GM10847 (cell line): ENCODE data around the gene ADGRF1.

ENCODE experiments used
- POLR2A ChIP-seq: IDR thresholded peaks from 2 replicates; pipeline ENCODE4 v1.6.1; 2011; ENCODE audit not compliant: insufficient read length; ENCODE audit errors: extremely low read depth

Gene ADGRF1

DNA sequence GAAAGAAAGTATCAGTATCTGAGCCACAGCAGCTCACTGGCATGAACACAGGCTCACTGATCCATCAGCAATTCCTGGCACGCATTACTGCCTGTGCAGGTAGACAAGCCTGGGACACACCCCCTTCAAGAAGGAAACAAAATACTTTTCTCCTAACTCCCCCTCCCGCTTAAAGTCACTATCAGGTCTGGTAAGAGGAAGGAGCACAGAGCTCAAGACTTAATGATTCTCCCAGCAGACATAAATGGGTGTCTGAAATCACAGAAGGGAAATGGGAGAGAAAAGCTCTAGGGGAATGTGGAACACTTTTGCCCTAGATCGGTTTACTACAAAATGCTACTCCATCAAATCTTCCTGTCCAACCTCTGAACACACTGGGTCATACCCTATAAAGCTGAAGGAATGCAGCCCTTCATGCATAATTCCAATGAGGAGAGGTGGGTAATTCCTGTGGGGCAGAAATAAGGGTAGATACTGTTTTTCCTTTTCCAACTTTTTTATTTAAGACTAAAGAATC, at the start of gene ADGRF1:
Gene ADGRF1, minus strand, starts transcription at position 58 of the 517 bp plus-strand sequence. CDS start 13,271 bp downstream, outside the sequence.
- TF ChIP-seq POLR2A: no peak

DNA sequence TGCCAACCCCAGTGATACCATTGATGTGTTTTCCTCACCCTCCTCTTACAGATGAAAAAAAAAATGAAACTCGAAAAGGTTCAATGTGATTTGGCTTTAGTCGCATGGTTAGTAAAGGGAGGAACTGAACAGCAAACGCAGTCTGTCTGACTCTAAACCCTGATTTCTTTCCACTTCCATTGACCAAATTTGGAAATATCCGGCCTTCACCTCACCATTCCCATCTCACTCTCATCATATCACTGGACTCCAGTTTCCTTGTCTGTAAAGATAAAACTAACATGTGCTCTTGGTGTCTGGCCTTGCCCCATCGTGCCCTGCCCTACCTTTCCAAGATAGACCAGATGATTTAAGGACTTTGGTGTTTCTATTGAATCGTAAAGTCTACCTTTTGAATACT, 48.7 kb upstream of the ADGRF1 start:
- TF ChIP-seq POLR2A: no peak

DNA sequence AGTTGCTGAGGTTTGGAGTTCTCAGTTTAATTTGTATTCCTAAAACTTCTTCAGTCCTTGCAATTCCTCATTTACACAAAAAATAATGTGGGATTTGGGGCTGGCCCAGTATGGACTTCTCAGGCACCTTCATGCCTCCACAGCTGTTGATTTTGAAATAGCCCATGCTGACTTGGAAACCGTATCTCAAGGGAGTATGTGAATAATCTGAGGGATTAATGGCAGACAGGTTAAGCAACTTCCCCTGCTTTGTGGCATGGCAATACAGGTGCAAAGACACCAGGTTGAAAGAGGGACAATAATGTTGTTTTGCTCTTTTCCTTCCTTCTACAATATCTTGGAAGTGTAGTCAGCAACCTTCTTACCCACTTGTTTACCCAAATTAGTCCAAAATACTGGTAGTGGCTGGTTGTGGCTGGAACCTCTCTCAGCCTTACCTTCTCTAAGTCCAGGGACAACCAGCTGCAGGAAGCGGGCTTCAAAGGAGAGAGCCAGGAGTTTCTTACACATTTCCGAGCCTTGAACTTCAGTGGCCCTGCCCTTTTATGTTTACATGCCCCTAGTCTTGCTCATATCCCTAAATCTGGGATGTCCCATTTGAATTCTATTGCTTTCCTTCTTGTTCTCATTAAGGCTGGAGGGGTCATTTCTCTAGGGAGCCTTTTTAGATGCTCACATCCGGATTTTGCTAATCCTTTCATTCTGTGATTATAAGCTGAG, 44.1 kb upstream of the ADGRF1 start:
- no peak for TF ChIP-seq POLR2A

DNA sequence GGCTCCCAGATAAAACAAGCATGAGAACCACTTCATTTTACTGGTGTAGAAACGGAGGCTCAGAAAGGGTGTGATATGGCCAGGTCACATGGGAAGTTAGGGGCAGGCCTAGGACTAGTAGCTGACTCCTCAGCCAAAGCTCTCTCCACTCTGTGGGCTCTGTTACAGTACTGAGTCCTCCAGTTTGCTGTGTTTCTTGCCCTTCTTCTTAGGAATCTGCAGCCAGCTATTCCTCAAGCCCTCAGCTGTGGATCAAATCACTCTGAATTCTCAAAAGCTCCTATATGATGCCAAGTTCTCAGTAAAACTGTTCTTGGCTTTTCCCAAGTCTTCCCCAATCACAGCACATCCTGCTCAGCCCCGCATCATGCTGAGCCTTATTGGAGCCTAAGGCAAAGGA, 42.5 kb upstream of the ADGRF1 start:
- TF ChIP-seq POLR2A: no peak

DNA sequence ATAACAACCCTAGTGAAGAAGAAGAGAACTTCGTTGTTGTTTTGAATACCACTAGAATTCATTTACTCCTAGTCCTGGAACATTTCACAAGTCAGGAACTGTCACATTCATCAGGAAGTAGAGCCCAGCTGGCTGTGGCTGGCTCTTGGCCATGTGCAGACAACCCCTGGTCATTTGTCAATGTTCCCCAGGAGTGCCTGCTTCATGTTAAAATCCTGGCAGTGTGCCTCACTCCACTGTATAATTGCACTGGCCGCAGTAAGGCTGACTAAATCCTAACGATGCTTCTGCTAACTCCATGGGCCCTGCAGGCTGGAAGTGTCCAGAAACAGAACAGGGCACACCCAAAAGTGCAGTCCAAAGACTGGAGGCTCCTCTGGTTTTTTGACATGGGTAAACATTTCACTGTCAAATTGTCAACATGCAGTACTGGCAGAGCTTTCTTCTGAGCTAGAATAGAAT, 41.5 kb upstream of the ADGRF1 start:
- TF ChIP-seq POLR2A: no peak

DNA sequence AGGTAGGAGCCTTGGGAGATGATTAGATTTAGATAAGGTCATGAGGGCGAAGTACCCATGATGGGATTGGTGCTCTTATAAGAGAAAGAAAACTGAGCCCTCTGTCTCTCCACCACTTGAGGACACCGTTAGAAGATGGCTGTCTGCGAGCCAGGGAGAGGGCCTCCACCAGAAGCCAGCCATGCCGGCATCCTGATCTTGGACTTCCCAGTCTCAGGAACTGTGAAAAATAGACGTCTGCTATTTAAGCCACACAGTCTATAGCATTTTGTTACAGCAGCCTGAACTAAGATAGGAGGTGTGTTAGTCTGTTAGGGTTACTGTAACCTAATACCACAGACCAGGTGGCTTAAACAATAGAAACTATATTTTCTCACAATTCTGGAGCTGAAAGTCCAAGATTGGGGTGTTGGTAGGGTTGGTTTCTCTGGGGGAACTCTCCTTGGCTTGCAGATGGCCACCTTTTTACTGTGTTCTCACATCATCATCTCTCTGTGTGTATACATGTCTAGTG, 38.0 kb upstream of the ADGRF1 start:
- TF ChIP-seq POLR2A: no peak

DNA sequence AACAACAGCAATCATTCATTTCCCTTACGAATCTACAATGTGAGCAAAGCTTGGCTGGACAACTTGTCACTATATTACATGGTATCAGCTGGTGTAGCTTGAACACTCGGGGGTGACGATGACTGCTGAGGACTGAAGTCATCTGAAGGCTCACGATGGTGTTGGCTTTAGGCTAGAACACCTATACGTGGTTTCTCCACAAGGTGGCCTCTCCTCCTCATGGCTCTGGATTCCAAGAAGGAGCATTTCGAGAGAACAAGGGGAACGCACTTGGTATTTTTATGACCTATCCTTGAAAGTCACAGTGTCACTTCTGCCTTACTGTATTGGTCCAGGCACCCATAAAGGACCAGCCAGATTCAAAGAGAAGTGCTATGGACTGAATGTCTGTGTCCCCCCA, 37.5 kb upstream of the ADGRF1 start:
- no peak for TF ChIP-seq POLR2A

DNA sequence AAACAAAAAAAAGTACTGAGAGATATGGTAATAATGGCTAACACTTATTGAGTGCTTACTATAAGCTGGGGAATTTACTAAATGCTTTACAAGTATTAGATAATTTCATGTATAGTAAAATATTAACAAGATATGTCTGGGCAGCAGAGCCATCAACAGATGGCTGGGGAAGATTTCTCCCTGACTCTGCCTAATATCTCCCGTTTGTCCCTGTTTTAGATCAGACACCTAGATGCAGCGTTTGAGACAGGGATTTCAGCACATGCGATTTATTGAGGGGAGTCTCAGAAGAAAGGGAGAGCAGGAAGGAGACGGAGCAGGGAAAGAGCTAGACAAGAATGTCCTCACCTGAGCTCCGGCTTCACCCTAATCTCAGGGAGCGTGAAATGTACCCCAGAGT, 36.9 kb upstream of the ADGRF1 start:
- TF ChIP-seq POLR2A: no peak

DNA sequence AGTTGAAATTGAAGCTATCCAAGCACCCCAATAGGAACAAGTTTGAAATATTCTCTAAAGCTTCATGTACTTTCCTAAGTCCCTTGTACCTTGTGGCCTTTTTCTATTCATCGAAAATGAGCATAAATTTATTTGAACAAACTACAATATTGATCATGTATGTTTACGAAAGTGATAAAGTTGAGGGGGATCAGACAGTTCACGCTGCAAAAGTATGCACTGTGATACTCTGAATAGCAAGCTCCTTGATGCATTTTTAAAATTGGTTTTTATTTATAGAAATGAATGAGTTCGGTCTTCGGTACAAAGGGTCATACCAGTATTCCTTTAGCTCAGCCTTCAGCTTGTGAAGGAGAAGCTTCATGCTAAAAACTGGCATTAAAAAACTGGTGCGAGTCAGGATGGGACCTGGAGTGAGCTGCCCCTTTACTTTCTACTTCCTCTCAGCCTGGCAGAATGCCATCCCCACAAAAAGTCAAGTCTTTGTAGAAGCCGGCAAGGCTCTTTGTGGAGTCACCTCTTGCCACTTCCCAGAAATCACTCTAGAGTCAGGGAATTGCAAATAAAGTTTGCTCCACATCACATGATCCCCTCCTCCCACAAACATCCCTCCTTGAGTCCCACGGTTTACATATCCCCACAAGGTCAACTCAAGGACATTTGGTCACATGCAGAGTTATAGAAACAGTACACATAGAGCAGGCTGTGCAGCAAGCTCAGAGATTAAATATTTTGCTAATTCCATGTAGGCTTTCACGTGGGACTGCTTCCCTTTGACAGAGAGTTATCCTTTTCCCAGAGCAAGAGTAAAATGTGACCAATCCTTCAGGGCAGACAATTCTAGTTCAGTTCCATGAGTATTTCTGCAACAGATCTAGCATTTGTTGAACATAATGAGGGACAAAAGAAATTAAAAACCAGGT, 34.6 kb upstream of the ADGRF1 start:
- TF ChIP-seq POLR2A: no peak

DNA sequence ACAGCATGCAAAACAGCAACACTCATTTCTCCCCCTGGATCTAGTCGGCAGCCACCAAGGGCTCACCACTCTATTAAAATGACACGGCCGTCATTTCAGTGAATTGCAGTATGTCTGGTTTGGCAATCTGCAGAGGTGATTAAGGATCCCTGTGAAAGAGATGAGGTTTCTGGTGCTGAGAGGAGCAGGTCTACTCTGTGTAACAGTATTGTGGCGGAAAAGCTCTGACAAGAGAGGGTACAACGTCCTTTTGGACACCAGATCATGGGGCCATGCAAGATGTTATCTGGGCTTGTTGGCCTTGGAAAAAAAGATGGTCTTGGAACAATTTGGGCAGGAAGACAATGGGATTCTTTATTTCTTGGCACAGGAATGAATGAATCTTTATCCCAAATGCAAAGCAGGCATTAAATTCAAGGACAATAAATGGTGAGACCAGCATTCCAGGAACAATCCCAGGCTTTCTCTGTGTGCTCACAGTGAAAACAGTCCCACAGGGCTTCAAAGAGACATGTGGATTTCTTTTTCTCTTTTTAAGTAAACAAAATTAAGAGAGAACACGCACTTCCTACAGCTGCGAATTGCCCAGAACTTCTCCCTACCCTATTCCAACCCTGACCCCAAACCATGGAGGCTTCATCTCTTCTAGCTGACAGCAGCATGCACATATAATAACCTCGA, 33.7 kb upstream of the ADGRF1 start:
- no peak for TF ChIP-seq POLR2A

DNA sequence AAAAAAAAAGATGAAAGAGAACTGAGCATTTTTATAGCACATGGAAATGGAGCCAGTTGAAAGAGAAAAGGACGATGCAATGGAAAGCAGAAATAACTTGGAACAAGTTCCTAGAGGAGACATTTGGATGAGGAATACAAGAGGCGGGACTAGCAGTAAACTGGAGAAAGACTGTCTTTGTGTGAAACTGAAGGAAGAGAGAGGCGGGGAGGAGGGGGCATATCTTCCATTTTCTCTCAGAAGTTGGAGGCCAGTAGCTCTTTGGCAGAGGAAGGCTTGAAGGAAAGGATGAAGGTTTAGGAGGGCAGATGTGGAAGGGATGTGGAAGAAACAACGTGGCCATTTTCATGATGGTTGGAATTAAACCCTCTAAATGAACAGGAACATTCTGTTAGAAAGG, 33.0 kb upstream of the ADGRF1 start:
- no peak for TF ChIP-seq POLR2A

DNA sequence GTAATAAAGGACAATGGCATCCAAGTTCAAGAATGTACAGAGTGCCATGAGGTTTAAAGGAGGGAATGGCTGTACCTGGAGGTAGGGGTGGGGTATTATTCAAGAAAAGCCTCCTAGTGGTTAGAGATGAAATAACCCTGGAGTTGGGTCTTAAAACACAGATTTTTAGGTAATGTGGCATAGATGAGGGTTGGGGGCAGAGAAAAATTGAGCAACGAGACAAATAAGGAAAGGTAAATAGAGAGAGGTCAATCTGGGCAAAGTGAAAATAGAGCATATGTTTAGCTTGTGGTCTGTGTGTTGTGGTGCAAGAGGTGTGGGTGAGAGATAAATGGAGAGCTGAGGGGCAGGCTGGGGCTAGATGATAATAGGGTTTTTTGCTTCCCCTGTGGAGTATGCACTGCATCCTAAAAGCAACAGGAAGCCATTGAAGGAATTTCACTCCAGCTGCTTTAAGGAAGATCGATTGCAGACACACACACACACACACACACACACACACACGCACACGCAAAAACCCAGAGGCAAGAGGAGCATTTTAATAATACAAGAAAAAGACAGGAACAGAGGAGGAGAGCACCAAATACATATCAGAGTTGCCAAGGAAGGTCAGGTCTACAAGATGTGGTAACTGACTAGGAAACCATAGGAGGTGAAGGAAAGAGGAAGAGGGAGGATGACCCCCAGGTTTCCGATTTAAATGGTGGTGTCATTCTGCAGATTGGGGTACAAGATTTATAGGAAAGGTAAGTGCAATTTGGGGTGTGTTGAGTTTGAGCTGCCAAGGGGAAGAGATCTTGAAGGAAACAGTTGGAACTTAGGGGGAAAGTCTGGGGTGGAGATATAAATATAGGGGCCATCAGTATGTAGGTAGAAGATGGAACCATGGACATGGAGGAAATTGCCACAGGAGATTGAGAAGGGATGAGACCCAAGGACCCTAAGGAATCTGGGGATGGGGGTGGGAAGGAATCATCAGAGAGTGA, 31.3 kb upstream of the ADGRF1 start:
- TF ChIP-seq POLR2A: no peak

DNA sequence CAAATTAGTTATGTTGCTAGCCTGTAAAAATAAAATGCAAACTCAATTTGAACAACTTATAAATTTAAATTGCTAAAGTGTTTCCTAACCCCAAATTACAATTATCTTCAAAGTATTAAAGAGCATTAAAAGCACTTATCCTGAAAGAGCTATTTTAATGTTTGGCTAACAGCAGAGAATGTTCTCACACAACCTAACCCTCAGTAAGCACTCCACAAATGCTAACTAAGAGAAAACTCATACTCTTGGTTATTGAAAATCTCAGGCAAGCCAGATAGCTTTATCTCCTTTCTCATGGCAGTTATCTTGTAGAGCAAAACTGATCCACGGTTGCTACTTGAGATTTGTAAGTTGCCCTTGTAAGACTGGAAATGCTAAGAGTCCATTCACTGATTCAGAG, 30.5 kb upstream of the ADGRF1 start:
- TF ChIP-seq POLR2A: no peak

DNA sequence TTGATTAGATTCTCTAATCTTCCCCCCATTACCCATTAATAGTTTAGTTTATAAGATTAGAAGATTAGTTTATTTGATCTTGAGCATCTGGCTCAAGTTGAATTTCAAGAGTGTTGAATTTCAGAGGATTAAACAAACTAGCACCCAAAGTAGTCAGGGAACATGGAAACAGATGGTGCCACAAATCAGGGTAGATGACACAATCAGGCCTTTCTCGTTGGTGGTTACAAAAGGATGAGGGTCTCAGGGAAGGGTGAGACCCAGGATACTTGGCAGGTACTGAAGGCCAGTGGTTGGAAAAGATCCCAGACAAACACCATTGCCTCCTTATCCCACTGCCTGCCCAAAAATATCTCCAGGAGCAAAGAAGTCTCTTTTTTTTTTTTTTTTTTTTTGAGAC, 29.5 kb upstream of the ADGRF1 start:
- no peak for TF ChIP-seq POLR2A
